GM19023 (cell line): ENCODE data around the gene IFT27.
"Not testable (repeated sequence)": the region's sequence is repeated elsewhere in the genome, so short reads cannot be mapped to it uniquely, and the experiment has no call there.

Experiments used
- ATAC-seq: cut with Tn5 transposase; IDR thresholded peaks from one replicate; pipeline ENCODE4 v1.9.1; 2021; ENCODE audit warnings: mild to moderate bottlenecking, moderate library complexity; ENCODE audit not compliant: unreplicated experiment

IFT27 gene

GRCh38 chr22:36765943-36766450, 9.9 kb downstream of the IFT27 start:
- ATAC-seq, result no peak

GRCh38 chr22:36765131-36765942, 10.6 kb downstream of the IFT27 start:
- no peak for ATAC-seq

- no peak for ATAC-seq
Measured at GRCh38 chr22:36764641-36765040, 11.3 kb downstream of the IFT27 start.

GRCh38 chr22:36764060-36764459, 11.9 kb downstream of the IFT27 start:
- ATAC-seq, result no peak

- ATAC-seq, result no peak
Measured at GRCh38 chr22:36763576-36763975, 12.3 kb downstream of the IFT27 start.

GRCh38 chr22:36762687-36763260, 13.1 kb downstream of the IFT27 start:
- no peak for ATAC-seq

- no peak for ATAC-seq
Measured at GRCh38 chr22:36761553-36762240, 14.2 kb downstream of the IFT27 start.

GRCh38 chr22:36760786-36761185, 15.1 kb downstream of the IFT27 start:
- ATAC-seq, result no peak

GRCh38 chr22:36759481-36760159, 16.3 kb downstream of the IFT27 start:
- ATAC-seq, result no peak

GRCh38 chr22:36758792-36759271, 17.1 kb downstream of the IFT27 start:
- no peak for ATAC-seq

- ATAC-seq, result no peak
Measured at GRCh38 chr22:36757668-36758211, 18.2 kb downstream of the IFT27 start.

GRCh38 chr22:36756746-36757655, 18.9 kb downstream of the IFT27 start:
- no peak for ATAC-seq

GRCh38 chr22:36756031-36756430, 19.9 kb downstream of the IFT27 start:
- no peak for ATAC-seq

- no peak for ATAC-seq
Measured at GRCh38 chr22:36755316-36755715, 20.6 kb downstream of the IFT27 start.

- not testable (repeated sequence) for ATAC-seq
Measured at GRCh38 chr22:36754881-36755280, 21.0 kb downstream of the IFT27 start.

- ATAC-seq, result no peak
Measured at GRCh38 chr22:36753916-36754315, 22.0 kb downstream of the IFT27 start.

GRCh38 chr22:36753120-36753802, 22.7 kb downstream of the IFT27 start:
- no peak for ATAC-seq

GRCh38 chr22:36746375-36746970, 29.4 kb downstream of the IFT27 start:
- ATAC-seq, result no peak
